SKM-1 treated with dmso at 0.1 percent for 144 hours (cell line): Measurements from ENCODE around the gene MMP12.

Experiments used
- DNase-seq: peaks from one replicate; lab custom pipeline; 2025; ENCODE audit not compliant: unreplicated experiment; lab: John Stamatoyannopoulos, UW

Gene MMP12

GRCh38 chr11:102850973-102851745 lies 23.6 kb downstream of the MMP12 start:
- no peak for DNase-seq

GRCh38 chr11:102849311-102849710 lies 25.5 kb downstream of the MMP12 start:
- DNase-seq = no peak

- no peak for DNase-seq
Observed at GRCh38 chr11:102846292-102846691, 28.5 kb downstream of the MMP12 start.

- no peak for DNase-seq
Observed at GRCh38 chr11:102843489-102843888, 31.3 kb downstream of the MMP12 start, which contains the start of gene MMP3. TSS of gene MMP3 (minus strand) at chr11:102843609. CDS start at chr11:102843546, 63 bp downstream.

- no peak for DNase-seq
Observed at GRCh38 chr11:102842930-102843329, 31.9 kb downstream of the MMP12 start.

- no peak for DNase-seq
Observed at GRCh38 chr11:102840018-102840417, 34.8 kb downstream of the MMP12 start.

- no peak for DNase-seq
Observed at GRCh38 chr11:102837646-102838045, 37.1 kb downstream of the MMP12 start.

- DNase-seq = no peak
Observed at GRCh38 chr11:102837156-102837555, 37.6 kb downstream of the MMP12 start.

GRCh38 chr11:102836290-102836875 lies 38.4 kb downstream of the MMP12 start:
- DNase-seq = no peak

- DNase-seq = no peak
Observed at GRCh38 chr11:102833731-102834130, 41.1 kb downstream of the MMP12 start.

- no peak for DNase-seq
Observed at GRCh38 chr11:102832612-102833011, 42.2 kb downstream of the MMP12 start.

GRCh38 chr11:102831489-102832440 lies 43.0 kb downstream of the MMP12 start:
- DNase-seq = no peak

- DNase-seq = no peak
Observed at GRCh38 chr11:102831128-102831488, 43.7 kb downstream of the MMP12 start.

GRCh38 chr11:102830001-102830727 lies 44.6 kb downstream of the MMP12 start:
- DNase-seq = no peak

GRCh38 chr11:102829316-102830000 lies 45.3 kb downstream of the MMP12 start:
- DNase-seq = no peak

- DNase-seq = no peak
Observed at GRCh38 chr11:102824556-102824955, 50.2 kb downstream of the MMP12 start.

GRCh38 chr11:102819491-102819890 lies 55.3 kb downstream of the MMP12 start:
- no peak for DNase-seq

GRCh38 chr11:102813484-102813883 lies 61.3 kb downstream of the MMP12 start:
- no peak for DNase-seq
